Kidney epithelial cell (primary cell): ENCODE results near the gene ZNF410. TPM values are rescaled to one million over a fixed set of nuclear protein-coding genes. Genes with fewer than 3 reads are reported as not detected.
"Not testable (repeated sequence)": the region's sequence is repeated elsewhere in the genome, so short reads cannot be mapped to it uniquely, and the experiment has no call there.

ENCODE experiments used
- DNase-seq: peaks from one replicate; pipeline ENCODE4 v3.0.0-alpha.2; 2010; ENCODE audit warnings: low read depth
- H3K27me3 ChIP-seq: 2 replicates; pipeline ENCODE4 v1.6.0; 2011; ENCODE audit warnings: low read length; ENCODE audit not compliant: control insufficient read depth, insufficient read depth
- H3K36me3 ChIP-seq: 2 replicates; pipeline ENCODE4 v1.5.1; 2011; ENCODE audit warnings: low read length; ENCODE audit not compliant: control insufficient read depth, insufficient read depth
- H3K4me3 ChIP-seq: 2 replicates; pipeline ENCODE4 v1.5.1; 2011; ENCODE audit warnings: low read depth, mild to moderate bottlenecking, control low read depth, low read length
- total RNA-seq: library from RNA; depleted of rRNA; stranded (reverse); fragments of >200 nt; gene quantifications from 2 replicates; pipeline ENCODE4 v1.2.3, GENCODE V29; 2015
- TF ChIP-seq, protein P1 (sequence below): IDR thresholded peaks from 2 replicates; pipeline ENCODE4 v1.5.1; 2011; ENCODE audit warnings: mild to moderate bottlenecking, moderate library complexity, low read length, control low read depth, inconsistent platforms; ENCODE audit not compliant: insufficient read depth, poor library complexity, severe bottlenecking

The ZNF410 gene
- total RNA-seq, 1 donor from 2014 or later, result 56.7 TPM

DNA sequence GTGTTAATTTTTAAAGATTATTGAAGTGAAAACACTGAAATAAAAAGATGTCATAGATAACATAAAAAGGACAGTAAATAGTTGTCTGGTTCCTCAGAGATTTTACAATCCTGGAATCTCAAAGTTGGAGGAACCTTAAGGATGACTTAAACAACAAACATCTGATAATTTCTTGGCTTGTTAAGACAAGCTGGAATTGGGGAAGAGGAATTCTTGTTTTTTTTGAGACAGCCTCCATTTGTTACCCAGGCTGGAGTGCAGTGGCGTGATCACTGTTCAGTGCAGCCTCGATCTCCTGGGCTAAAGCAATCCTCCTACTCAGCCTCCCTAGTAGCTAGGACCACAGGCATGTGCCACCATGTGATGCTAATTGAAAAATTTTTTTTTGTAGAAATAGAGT, 2.3 kb downstream of the ZNF410 start:
- TF ChIP-seq, protein P1, sequence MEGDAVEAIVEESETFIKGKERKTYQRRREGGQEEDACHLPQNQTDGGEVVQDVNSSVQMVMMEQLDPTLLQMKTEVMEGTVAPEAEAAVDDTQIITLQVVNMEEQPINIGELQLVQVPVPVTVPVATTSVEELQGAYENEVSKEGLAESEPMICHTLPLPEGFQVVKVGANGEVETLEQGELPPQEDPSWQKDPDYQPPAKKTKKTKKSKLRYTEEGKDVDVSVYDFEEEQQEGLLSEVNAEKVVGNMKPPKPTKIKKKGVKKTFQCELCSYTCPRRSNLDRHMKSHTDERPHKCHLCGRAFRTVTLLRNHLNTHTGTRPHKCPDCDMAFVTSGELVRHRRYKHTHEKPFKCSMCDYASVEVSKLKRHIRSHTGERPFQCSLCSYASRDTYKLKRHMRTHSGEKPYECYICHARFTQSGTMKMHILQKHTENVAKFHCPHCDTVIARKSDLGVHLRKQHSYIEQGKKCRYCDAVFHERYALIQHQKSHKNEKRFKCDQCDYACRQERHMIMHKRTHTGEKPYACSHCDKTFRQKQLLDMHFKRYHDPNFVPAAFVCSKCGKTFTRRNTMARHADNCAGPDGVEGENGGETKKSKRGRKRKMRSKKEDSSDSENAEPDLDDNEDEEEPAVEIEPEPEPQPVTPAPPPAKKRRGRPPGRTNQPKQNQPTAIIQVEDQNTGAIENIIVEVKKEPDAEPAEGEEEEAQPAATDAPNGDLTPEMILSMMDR, result no peak
- Histone ChIP-seq H3K27me3 (no peaks in the 10 kb centered on the region), H3K4me3 (no peak overlapping the region), H3K36me3 (no peaks in the 10 kb centered on the region)
- DNase-seq, result no peak

DNA sequence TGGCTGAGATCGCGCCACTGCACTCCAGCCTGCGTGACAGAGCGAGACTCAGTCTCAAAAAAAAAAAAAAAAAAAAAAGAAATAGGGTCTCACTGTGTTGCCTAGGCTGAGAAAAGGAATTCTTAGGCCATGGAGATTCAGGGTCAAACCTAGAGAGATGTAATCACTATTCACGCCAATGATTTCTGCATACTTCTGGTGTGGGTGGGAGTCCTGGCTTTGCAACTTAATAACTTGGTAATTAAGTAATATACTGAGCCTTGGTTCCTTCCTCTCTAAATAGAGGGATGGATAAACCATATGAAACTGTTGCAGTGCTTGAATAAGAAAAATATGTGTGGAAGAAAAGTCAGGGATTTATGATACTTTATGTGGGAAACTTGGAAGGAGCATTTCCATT, 2.7 kb downstream of the ZNF410 start:
- peaks cover 1% of the 10 kb centered on the region for H3K36me3 ChIP-seq
- no peak overlapping the region for H3K4me3 ChIP-seq
- no peaks in the 10 kb centered on the region for H3K27me3 ChIP-seq
- TF ChIP-seq, protein P1, result no peak
- DNase-seq, result no peak

DNA sequence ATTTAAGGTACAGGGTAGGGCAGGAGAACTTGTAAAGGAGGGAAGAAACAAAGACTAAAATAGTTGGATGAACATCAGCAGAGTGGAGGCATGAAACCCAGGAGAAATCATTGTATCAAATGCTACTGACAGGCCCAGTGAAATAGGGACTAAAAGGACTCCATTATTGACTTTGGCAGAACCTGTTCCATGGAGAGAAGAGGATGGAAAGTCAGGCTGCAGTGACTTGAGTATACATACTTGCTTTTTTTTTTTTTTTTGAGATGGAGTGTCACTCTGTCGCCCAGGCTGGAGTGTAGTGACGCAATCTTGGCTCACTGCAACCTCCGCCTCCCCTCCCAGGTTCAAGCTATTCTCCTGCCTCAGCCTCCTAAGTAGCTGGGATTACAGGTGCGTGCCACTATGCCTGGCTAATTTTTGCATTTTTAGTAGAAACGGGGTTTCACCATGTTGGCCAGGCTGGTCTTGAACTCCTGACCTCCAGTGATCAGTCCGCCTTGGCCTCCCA, 7.6 kb downstream of the ZNF410 start:
- DNase-seq, H3K36me3 ChIP-seq, H3K4me3 ChIP-seq, H3K27me3 ChIP-seq: not testable (repeated sequence)

DNA sequence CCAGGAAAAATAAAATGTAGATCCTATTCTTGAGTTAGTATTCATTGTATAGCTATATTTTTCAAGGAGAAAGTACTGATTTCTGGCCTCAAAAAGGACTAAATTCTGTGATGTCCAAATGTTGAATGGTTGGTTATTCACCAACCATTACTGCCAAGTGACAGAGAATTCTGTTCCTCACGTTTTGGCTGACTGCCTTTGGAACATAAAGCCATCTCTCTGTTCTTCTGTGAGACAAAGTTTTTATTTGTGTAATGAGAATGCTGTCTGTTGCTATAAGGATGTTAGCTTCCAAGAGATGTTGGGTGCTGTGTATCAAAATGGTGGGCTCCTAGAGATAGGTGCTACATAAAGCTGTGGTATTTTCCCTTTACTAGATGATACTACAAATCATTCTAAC, 9.3 kb downstream of the ZNF410 start:
- TF ChIP-seq, protein P1, result no peak
- Histone ChIP-seq H3K36me3 (peaks cover 1% of the 10 kb centered on the region), H3K27me3 (no peaks in the 10 kb centered on the region)

DNA sequence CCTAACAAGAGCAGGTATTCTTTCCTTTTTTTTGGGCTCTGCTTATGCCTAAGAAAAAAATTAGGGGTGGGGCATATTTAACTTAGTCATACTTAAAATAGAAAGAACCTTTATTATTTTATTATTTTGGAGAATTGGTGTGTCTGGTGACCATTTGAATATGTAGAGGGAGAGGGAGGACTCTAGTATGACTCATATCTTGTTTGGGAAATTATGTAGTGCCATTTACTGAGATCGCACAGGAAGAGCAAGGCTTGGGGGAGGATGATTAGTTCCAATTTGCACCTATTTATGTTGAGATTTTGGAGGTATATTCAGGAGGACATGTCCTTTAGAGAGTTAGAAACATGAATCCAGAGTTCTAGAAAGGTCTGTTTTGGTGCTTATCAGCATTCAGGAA, 9.9 kb downstream of the ZNF410 start:
- Histone ChIP-seq H3K27me3 (no peaks in the 10 kb centered on the region), H3K4me3 (no peak overlapping the region), H3K36me3 (peaks cover 1% of the 10 kb centered on the region)
- TF ChIP-seq, protein P1, result no peak
- no peak for DNase-seq

More for the DNA sequence above, 9.3 kb downstream of the ZNF410 start:
- DNase-seq, result no peak
- H3K4me3 ChIP-seq, result no peak overlapping the region

DNA sequence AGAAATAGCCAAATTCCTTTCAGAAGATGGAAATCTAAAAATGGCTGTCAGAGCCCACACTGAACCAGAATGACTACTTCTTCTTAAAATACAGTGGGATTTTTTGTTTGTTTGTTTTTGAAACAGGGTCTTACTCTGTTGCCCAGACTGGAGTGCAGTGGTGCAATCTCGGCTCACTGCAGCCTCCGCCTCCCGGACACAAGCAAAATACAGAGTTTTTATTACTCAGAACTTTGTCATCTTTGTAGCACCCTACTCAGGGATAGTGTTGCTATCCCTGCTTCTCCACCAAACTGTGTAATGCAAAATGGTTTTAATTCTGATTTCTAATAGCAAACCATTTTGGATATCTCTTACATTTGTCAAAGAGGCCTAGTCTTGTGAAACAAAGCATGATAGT, 16.4 kb downstream of the ZNF410 start:
- H3K36me3 ChIP-seq, result no peaks in the 10 kb centered on the region
- H3K27me3 ChIP-seq, result no peaks in the 10 kb centered on the region
- TF ChIP-seq, protein P1, result no peak
- DNase-seq, result no peak
- H3K4me3 ChIP-seq, result no peak overlapping the region
